Measurements from ENCODE around the gene CLDN9.

The CLDN9 gene

DNA sequence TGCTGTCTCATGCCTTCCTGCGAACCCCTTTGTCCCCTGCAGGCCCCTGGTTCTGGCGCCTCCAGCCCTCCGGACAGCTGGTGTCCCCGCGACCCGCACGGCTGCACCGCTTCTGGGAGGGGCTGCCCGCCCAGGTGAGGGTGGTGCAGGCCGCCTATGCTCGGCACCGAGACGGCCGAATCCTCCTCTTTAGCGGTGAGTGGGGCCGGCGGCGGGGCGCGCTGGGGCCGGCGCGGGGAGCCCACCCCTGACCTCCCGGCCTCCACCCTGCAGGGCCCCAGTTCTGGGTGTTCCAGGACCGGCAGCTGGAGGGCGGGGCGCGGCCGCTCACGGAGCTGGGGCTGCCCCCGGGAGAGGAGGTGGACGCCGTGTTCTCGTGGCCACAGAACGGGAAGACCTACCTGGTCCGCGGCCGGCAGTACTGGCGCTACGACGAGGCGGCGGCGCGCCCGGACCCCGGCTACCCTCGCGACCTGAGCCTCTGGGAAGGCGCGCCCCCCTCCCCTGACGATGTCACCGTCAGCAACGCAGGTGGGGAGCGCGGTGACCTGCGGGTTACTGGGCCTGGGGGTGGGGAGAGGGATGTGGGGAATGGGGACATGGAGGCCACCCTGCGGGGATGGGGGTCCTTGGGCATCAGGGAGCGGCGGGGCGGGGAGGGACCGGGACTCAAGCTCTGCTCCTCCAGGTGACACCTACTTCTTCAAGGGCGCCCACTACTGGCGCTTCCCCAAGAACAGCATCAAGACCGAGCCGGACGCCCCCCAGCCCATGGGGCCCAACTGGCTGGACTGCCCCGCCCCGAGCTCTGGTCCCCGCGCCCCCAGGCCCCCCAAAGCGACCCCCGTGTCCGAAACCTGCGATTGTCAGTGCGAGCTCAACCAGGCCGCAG is 45.7 kb downstream of the CLDN9 start:
- FAIRE-seq = no peak

GRCh38 chr16:3059041-3059722 is 46.5 kb downstream of the CLDN9 start:
- FAIRE-seq = no peak

GRCh38 chr16:3059723-3060242 is 47.1 kb downstream of the CLDN9 start:
- no peak for FAIRE-seq

DNA sequence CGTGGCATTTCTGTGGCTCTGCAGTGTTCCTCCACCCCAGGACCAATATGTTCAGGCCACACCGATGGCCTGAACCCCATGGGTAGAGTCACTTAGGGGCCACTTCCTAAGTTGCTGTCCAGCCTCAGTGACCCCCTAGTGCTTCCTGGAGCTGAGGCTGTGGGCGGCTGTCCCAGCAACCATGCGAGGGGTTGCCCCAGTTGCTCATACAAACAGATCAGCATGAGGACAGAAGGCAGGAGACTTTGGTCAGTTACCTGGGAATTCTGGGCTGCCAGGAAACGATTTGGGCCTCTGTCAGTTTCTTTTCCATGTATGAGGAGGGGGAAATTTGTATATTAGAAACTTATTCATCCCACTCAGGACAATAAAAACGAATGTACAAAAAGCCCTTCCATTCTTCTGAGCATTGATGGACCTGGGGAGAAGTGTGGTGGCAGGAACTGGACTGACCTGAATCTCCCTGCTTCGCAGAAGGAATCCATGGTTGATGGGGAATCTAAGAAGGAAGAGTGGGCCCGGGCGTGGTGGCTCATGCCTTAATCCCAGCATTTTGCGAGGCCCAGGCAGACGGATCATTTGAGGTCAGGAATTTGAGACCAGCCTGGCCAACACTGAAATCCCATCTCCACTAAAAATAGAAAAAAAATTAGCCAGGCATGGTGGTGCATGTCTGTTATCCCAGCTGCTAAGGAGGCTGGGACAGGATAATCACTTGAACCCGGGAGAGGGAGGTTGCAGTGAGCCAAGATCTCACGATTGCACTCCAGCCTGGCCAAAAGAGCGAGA is 47.8 kb downstream of the CLDN9 start:
- no peak for FAIRE-seq

DNA sequence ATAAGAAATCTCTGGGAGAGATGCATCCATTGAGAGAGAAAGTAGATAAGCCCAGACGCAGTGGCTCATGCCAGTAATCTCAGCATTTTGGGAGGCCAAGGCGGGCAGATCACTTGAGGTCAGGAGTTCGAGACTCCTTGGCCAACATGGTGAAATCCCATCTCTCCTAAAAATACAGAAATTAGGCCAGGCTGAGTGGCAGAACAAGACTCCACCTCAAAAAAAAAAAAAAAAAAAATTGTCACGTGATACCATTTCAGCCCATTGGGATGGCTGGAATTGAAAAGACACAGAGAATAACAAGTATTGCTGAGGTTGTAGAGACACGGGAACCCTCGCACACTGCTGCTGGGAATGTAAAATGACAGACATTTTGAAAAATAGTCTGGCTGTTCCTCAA is 49.8 kb downstream of the CLDN9 start:
- FAIRE-seq = no peak

DNA sequence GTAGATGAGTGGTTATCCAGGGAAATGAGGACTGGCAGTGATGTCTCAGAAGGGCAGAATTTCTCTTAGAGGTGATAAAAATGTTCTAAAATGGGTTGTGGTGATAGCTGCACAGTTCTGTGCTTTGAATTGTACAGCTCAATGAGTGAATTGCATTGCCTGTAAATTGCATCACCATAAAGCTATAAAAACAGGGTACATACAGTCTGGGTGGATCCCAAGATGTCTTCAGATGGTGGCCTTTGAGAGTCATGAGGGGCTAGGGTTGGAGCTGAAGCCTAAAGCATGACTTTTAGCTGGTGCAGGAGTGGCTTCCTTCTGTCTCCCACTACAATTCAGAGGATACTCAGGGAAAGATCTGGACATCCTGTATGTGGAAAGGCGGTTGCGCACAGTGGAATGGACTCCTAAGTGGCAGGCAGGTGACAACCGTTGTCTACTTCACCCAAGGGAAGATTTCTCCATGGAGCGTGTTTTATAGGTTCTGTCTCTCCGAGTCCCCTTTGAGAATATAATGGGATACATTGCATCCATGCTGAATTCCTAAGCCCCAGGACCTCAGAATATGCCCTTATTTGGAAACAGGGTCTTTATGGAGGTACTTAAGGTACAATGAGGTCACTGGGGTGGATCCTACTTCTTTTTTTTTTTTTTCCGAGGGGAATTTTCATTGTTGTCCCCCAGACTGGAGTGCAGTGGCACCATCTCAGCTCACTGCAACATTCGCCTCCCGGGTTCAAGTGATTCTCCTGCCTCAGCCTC is 51.1 kb downstream of the CLDN9 start:
- no peak for FAIRE-seq
